ENCODE measurements around the gene MUC5AC. TPM values are rescaled to one million over a fixed set of nuclear protein-coding genes. Genes with fewer than 3 reads are reported as not detected.

The MUC5AC gene
- total and polyA plus RNA-seq, 10 donors, result under 0.01 TPM; not detected in 8

DNA sequence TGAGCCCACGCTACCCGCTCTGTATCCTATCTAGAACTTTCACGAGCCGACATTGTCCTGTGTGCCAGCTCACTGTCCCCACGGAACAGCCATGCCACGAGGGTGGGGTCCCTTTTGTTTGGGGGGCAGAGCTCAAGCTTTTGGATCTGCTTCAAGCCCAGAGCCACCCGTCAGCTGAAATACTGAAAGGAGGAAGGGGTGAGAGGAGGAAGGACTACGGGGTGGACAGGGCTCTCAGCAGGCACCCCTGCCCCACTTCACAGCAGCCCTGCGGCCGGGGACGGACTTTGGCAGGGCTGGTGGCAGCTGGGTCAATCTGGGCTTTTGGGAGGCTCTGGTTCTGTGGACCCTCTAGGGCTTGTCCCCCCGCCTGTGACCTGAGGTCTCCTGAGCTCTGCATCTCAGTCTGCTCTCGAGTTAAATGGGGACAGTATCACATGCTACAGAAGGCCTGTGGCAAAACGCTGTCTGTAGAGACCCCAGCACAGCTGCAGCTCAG is 30.0 kb upstream of the MUC5AC start:
- intact Hi-C loops (cut with DNase I; ENCODE audit: low total_unique reads), result no loop called here
- Histone ChIP-seq H3K27me3 (replicated peaks in 1 of 7) (peaks cover 0 to 51% (median 0%) of the 10 kb centered on the region in 7 donors), H3K9me3 (peaks cover 0 to under 1% (median 0%) of the 10 kb centered on the region in 8 donors), H3K4me3 (no peak overlapping the region), H3K4me1 (no peaks in the 10 kb centered on the region), H3K27ac (no peak overlapping the region), H3K36me3 (no peaks in the 10 kb centered on the region)
- DNase-seq, result no peak
- 74 to 81% (median 80%) methylated on average over 12 to 14 of the region's 14 CpGs for WGBS, 5 donors
- no peak for TF ChIP-seq POLR2A (IDR thresholded peaks at IDR 0.05)
- TF ChIP-seq, protein P1, sequence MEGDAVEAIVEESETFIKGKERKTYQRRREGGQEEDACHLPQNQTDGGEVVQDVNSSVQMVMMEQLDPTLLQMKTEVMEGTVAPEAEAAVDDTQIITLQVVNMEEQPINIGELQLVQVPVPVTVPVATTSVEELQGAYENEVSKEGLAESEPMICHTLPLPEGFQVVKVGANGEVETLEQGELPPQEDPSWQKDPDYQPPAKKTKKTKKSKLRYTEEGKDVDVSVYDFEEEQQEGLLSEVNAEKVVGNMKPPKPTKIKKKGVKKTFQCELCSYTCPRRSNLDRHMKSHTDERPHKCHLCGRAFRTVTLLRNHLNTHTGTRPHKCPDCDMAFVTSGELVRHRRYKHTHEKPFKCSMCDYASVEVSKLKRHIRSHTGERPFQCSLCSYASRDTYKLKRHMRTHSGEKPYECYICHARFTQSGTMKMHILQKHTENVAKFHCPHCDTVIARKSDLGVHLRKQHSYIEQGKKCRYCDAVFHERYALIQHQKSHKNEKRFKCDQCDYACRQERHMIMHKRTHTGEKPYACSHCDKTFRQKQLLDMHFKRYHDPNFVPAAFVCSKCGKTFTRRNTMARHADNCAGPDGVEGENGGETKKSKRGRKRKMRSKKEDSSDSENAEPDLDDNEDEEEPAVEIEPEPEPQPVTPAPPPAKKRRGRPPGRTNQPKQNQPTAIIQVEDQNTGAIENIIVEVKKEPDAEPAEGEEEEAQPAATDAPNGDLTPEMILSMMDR (IDR thresholded peaks at IDR 0.05 in 8 of 11, conservative IDR thresholded peaks at IDR 0.05 in 3 of 11), result no peak
- no peak for TF ChIP-seq POLR2AphosphoS5 (IDR thresholded peaks at IDR 0.05)

- WGBS, 5 donors, result 80 to 87% (median 85%) methylated on average over 21 to 33 of the region's 33 CpGs
- peak; percentile 68 for DNase-seq
These were observed 29.2 kb upstream of the MUC5AC start for GRCh38 chr11:1128311-1129142.

GRCh38 chr11:1129143-1129610 is 28.6 kb upstream of the MUC5AC start:
- Histone ChIP-seq H3K27me3 (replicated peaks in 1 of 7) (peaks cover 0 to 50% (median 0%) of the 10 kb centered on the region in 7 donors), H3K36me3 (no peaks in the 10 kb centered on the region), H3K4me3 (no peak overlapping the region), H3K9me3 (peaks cover 5 to 15% (median 10%) of the 10 kb centered on the region in 8 donors), H3K27ac (no peak overlapping the region), H3K4me1 (no peaks in the 10 kb centered on the region)
- no peak for DNase-seq
- intact Hi-C loops (cut with DNase I; ENCODE audit: low total_unique reads), result no loop called here
- WGBS, 5 donors, result 71 to 83% (median 74%) methylated on average over 11 to 17 of the region's 17 CpGs; no CpG with 5 or more reads in 1 of the 5 donors
- no peak for TF ChIP-seq POLR2AphosphoS5 (IDR thresholded peaks at IDR 0.05)
- TF ChIP-seq, protein P1 (IDR thresholded peaks at IDR 0.05 in 8 of 11, conservative IDR thresholded peaks at IDR 0.05 in 3 of 11), result no peak
- TF ChIP-seq POLR2A (IDR thresholded peaks at IDR 0.05), result no peak

More at GRCh38 chr11:1128311-1129142, 29.2 kb upstream of the MUC5AC start:
- Histone ChIP-seq H3K9me3 (peaks cover 0 to 9% (median 3%) of the 10 kb centered on the region in 8 donors), H3K27me3 (replicated peaks in 1 of 7) (peaks cover 0 to 50% (median 0%) of the 10 kb centered on the region in 7 donors), H3K4me3 (no peak overlapping the region), H3K4me1 (no peaks in the 10 kb centered on the region), H3K27ac (no peak overlapping the region), H3K36me3 (no peaks in the 10 kb centered on the region)
- intact Hi-C loops (cut with DNase I; ENCODE audit: low total_unique reads), result no loop called here
- TF ChIP-seq POLR2A (IDR thresholded peaks at IDR 0.05), result no peak
- no peak for TF ChIP-seq POLR2AphosphoS5 (IDR thresholded peaks at IDR 0.05)
- TF ChIP-seq, protein P1 (IDR thresholded peaks at IDR 0.05 in 8 of 11, conservative IDR thresholded peaks at IDR 0.05 in 3 of 11), result no peak

- no peaks in the 10 kb centered on the region for H3K36me3 ChIP-seq
- TF ChIP-seq POLR2A (IDR thresholded peaks at IDR 0.05), result no peak
- no peak for TF ChIP-seq POLR2AphosphoS5 (IDR thresholded peaks at IDR 0.05)
- TF ChIP-seq, protein P1 (IDR thresholded peaks at IDR 0.05 in 8 of 11, conservative IDR thresholded peaks at IDR 0.05 in 3 of 11), result no peak
- H3K27ac ChIP-seq, result no peak overlapping the region
- 87 to 92% (median 91%) methylated on average over 5 to 18 of the region's 18 CpGs for WGBS, 5 donors
- H3K4me3 ChIP-seq, result no peak overlapping the region
- peaks cover 0 to 50% (median 0%) of the 10 kb centered on the region in 7 donors for H3K27me3 ChIP-seq (replicated peaks in 1 of 7)
- peaks cover 8 to 20% (median 15%) of the 10 kb centered on the region in 8 donors for H3K9me3 ChIP-seq
- DNase-seq, result no peak
- no peaks in the 10 kb centered on the region for H3K4me1 ChIP-seq
- intact Hi-C loops (cut with DNase I; ENCODE audit: low total_unique reads), result no loop called here
These were observed 28.1 kb upstream of the MUC5AC start for GRCh38 chr11:1129611-1130160.
